ENCODE measurements around the gene EGR1.

DNA sequence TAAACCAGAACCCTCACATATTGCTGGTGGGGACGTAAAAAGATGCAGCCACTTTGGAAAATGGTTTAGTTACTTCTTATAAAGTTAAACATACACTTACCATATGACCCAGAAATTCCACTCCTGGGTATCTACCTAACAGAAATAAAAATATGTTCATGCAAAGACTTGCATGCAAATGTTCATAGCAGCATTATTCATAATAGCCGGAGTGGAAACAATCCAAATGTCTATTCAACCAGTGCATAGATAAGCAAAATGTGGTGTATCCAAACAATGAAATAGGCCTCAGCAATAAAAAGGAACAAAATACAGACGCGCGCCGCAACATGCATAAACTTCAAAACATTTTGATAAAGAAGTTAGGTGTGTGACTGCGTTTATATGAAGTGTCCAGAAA lies 11.6 kb downstream of the EGR1 start:
- no peak for TF ChIP-seq POLR2A (IDR thresholded peaks at IDR 0.05)
- TF ChIP-seq, protein P1, sequence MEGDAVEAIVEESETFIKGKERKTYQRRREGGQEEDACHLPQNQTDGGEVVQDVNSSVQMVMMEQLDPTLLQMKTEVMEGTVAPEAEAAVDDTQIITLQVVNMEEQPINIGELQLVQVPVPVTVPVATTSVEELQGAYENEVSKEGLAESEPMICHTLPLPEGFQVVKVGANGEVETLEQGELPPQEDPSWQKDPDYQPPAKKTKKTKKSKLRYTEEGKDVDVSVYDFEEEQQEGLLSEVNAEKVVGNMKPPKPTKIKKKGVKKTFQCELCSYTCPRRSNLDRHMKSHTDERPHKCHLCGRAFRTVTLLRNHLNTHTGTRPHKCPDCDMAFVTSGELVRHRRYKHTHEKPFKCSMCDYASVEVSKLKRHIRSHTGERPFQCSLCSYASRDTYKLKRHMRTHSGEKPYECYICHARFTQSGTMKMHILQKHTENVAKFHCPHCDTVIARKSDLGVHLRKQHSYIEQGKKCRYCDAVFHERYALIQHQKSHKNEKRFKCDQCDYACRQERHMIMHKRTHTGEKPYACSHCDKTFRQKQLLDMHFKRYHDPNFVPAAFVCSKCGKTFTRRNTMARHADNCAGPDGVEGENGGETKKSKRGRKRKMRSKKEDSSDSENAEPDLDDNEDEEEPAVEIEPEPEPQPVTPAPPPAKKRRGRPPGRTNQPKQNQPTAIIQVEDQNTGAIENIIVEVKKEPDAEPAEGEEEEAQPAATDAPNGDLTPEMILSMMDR (IDR thresholded peaks at IDR 0.05), result no peak
